ENCODE results near the gene CIITA.

The CIITA gene

DNA sequence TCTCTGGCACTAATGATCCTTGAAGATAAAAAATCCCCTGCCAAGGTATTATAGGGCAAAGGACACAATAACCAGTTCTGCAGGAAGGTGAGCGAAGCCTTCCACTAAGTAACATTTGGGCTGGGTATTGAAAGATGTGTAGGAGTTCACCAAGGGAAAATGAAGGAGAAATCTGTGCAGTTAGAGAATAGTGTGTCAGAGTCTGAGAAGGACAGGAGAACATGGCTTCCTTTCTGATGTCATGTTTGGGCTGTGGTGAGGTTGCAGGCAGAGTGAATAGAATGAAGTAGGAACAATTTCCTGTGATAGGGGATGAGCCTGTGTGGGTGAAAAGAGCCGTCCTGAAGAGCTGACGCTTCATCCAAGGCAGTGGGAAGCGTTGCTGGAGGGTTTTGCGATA lies 24.1 kb upstream of the CIITA start:
- no peak for FAIRE-seq

DNA sequence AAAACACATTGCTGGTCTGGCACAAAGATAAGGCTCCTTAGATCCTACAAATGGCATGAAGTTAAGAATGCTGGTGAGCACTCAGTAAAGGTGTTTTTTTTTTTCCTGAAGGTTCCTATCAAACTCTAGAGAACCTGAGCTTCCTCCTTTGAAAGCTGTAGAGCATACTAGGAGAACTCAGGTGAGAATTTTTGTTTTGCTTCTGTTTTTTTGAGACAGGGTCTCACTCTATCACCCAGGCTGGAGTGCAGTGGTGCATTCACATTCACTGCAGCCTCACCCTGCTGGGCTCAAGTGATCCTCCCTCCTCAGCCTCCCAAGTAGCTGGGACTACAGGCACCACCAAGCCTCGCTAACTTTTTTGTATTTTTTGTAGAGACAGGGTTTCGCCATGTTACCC lies 21.0 kb upstream of the CIITA start:
- FAIRE-seq = no peak

GRCh38 chr16:10858203-10858602 lies 18.8 kb upstream of the CIITA start:
- FAIRE-seq = no peak

- FAIRE-seq = no peak
Measured at GRCh38 chr16:10859020-10859419, 18.0 kb upstream of the CIITA start.

DNA sequence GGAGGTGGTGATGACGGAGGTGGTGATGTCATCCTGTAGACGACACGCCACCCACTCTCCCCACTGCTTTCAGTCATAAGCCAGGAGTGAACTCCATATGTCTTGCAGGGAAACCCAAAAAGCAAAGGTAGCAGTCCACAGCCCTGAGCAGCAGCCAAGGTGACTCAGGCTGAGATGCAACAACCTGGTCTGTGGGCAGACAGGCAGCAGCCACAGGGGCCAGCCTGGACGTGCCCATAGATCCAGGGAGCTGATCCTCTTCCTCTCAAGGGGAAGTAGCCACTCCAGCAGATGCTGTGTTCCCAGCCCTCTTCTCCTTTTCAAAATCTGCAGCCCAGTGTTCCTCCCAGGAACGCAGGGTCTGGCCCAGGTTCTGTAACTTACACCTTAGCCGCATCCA lies 17.3 kb upstream of the CIITA start:
- FAIRE-seq = no peak

GRCh38 chr16:10862438-10862837 lies 14.6 kb upstream of the CIITA start:
- FAIRE-seq = no peak

GRCh38 chr16:10865991-10866966 lies 10.7 kb upstream of the CIITA start:
- FAIRE-seq = no peak

GRCh38 chr16:10867199-10867598 lies 9.8 kb upstream of the CIITA start:
- FAIRE-seq = no peak

- no peak for FAIRE-seq
Measured at GRCh38 chr16:10868104-10868595, 8.9 kb upstream of the CIITA start.

- FAIRE-seq = no peak
Measured at GRCh38 chr16:10868596-10869469, 8.2 kb upstream of the CIITA start.

DNA sequence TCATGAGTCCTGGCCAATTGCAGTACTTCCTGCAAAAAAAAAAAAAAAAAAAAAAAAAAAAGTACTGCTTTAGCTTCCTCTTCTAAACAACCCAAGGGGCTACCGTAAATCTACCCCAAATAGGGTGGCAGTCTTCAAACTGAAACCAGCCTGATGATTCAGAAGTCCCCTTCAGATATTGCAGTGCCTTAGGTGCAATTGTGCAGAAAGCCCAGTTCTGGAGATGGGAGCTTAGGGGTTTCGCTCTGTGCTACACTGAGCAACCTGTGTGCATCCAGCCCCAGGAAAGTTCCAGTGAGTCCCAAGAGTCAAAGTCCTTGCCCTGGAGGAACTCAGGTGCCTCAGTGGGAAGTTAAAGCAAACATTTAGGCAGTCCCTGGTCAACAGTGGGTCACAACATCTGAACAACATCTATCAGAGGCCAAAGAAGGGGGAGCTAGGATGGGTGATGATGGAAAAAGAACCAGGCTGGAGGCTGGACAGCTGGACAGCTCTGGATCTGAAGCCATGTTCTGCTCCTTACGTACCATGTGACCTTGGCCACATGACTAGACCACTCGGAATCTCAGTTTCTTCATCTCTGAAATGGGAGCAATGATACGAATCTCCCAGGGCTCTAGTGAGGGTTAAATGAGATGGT lies 6.7 kb upstream of the CIITA start:
- no peak for FAIRE-seq

DNA sequence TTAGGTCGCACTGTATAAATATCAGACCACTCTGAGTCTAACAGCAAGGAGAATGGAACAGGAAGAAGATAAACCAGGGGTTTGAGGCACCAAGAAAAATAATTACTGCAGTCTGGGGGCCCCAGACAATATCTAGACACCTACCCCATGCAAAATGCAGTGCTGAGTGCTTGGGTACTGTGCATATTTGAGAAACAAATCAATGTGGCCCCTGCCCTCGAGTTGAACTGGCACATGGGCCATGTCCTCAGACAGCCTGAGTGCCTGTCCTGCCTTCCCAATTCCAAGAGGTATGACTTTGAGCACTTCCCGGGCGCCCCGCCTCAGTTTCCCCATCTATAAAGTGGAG lies 6.2 kb upstream of the CIITA start:
- no peak for FAIRE-seq

- no peak for FAIRE-seq
Measured at GRCh38 chr16:10871157-10871991, 5.6 kb upstream of the CIITA start.

DNA sequence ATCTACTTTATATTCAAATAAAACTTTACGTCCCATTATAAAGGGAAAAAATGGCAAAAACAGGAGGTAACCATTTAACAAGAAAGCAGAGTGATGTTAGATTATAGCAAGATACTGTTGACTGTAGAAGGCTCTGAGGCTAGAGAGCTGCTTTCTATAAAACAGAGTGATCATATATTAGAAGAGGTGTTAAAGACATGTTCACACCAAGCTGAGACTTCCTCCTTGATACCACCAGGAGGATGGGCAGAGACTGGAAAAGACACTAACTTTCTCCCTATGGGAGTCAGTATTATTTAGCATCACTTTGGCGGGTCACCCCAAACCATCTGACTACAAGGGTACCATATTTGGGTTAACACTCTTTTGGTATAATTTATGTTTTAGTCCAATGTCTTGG lies 687 bp upstream of the CIITA start:
- no peak for FAIRE-seq

DNA sequence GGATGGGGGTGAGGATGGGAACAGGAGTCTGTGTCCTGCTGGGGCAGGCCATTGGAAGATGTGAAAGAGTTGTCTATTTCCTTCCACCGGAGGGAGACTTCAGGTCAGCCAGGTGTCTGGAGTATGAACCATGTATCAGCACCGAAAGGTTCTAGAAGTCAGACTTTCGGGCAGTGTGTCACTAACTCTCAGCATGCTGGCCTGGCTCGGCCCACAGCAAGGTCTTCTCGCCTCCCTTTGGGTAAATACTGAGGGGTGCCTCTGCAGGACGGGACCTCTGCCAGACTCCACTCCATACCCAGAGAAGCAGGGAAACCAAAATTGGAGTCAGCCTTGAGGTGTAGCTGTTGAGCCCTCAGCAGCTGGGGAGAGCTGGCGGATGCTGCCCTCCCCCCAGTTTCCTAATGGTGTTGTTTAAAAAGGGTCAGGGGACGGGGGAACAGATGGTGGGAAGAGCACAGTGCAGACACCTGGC lies 507 bp downstream of the CIITA start:
- no peak for FAIRE-seq

- FAIRE-seq = no peak
Measured at GRCh38 chr16:10878328-10878643, 1.3 kb downstream of the CIITA start.

DNA sequence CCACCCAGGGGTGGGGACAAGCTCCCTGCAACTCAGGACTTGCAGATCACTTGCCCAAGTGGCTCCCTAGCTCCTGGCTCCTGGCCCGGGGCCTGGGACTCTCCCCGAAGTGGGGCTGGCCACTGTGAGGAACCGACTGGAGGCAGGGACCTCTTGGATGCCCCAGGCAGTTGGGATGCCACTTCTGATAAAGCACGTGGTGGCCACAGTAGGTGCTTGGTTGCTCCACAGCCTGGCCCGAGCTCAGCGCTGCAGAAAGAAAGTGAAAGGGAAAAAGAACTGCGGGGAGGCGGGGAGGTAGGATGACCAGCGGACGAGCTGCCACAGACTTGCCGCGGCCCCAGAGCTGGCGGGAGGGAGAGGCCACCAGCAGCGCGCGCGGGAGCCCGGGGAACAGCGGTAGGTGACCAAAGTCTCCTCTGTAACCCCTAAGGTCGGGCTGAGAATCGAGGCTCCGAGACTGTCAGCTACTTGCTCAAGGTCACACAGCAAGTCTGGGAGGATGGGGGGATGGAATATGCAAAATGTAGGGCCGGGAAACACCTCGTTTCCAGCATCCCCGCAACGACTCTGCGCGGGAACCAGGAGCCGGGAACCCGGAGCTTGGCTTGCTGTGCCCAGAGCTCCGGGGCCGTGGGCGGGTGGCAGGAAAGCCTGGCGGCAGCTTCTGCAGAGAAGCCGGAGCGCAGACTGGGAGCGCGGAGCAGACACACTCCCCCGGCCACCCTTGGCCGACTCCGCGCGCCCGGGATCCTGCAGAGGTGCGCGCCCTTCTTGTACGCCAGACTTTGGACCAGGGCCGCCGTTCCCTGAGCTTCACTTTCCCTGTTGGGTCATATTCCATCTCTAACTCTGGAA lies 1.9 kb downstream of the CIITA start:
- FAIRE-seq = no peak

DNA sequence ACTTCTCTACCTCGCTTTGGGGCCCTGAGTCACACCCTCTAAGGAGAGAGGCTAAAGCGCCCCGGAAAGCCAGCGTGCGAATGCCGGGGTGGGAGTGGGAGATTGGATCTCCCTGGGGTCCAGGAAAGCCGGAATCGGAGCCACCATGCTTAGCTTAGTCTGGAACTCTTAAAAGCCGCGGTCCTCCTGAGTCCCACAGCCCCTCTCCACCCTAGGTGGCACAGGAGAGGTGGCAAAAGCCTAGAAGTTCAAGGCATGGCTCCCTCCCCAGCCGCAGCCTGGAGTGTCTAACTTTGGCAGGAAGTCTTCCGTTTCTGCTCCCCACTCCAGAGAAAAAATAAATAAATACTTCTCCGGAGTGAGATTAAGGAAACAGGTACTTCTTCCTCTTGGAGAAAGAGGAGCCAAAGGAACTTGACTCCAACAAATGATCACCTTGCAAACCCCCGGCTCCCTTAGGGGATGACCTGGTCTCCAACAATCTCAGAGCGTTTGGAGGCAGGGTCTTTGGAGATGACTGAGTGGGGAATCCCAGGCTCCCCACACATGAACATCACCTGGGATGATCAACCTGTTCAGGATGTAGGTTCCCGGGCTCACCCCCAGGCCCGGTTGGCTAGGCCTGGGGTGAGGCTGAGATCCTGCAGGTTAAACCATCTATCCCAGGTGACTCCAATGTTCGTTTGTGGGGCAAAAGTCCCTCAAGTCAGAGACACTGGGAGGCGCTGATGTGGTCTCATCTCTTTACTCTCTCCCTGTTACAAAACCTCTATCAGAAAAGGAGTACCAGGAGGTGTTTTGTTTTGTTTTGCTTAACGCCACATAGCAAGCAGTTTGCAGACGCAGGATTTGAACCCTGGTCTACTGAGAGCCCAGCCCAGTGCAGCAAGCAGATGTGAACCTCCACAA lies 2.9 kb downstream of the CIITA start:
- FAIRE-seq = no peak

DNA sequence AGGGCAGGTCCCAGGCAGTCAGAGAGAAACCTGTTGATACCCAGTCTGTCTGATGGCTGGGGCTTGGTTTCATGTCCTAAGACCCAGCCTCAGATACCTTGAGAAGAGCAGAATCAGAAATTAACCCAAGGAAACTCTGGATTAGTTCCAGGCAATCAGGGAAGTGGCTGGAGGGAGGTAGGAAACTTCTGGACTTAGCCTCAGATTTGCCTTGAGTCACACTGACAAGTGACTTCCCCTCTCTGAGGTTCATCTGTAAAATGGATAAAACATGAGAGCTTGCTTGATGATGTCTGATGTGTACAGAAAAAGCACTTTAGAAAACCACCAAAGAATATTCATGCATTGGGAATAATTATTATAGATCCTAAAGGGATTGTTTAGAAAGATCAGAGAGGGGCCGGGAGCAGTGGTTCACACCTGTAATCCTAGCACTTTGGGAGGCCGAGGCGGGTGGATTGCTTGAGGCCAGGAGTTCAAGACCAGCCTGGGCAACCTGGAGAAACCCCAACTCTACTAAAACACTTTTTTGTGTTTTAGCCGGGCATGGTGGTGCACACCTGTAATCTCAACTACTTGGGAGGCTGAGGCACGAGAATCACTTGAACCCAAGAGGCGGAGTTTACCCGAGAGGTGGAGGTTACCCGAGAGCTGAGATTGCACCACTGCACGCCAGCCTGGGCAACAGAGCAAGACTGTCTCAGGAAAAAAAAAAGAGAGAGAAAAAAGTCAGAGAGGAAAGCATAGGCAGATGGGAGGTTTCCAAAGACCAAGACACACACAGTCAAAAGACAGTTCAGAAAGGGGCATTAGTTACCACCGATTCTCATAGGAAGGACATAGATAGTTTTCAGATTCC lies 3.8 kb downstream of the CIITA start:
- FAIRE-seq = no peak
